HepG2 (cell line): Measurements from ENCODE around the gene MAN1A1. TPM values are rescaled to one million over a fixed set of nuclear protein-coding genes. Genes with fewer than 3 reads are reported as not detected.

Experiments
- ATAC-seq: fragments of 200-7000 bp; cut with Tn5 transposase; 3 replicates; pipeline ENCODE4 v1.9.1; 2020; ENCODE audit warnings: mild to moderate bottlenecking, moderate library complexity
- BruUV-seq: library from RNA; stranded (reverse); fragments of 400-500 nt; replicated peaks from 2 replicates; lab custom pipeline; 2021; lab: Mats Ljungman, UMichigan
- CTCF ChIA-PET: fragments of 300-600 bp; formaldehyde crosslinking; extraction: SDS; loops from one replicate; lab custom pipeline; 2021; ENCODE audit warnings: low total read pairs, inconsistent platforms, low intra/inter-chr PET ratio; lab: Yijun Ruan, JAX
- POLR2A ChIA-PET: fragments of 350-600 bp; sonication (Branson Sonifier 250); formaldehyde crosslinking; loops from one replicate; lab custom pipeline; 2020; ENCODE audit warnings: antibody characterized with exemption, inconsistent platforms; lab: Yijun Ruan, JAX
- DNase-seq: peaks from one replicate; pipeline ENCODE4 v3.0.0-alpha.2; 2015; ENCODE audit warnings: low spot score
- FAIRE-seq: peaks from 3 replicates; lab custom pipeline; 2011; peaks lifted over from hg19 to GRCh38; lab: Jason Lieb, UNC
- H2AFZ ChIP-seq: one replicate; pipeline ENCODE4 v1.6.1; 2011; ENCODE audit warnings: low read length, inconsistent platforms
- H3K27ac ChIP-seq: fragments of 300-600 bp; 3 replicates; pipeline ENCODE4 v1.8.0; 2011; ENCODE audit warnings: mixed run types, mild to moderate bottlenecking, mixed read lengths, low read length, inconsistent platforms; ENCODE audit not compliant: insufficient read depth; ENCODE audit errors: extremely low read length
- H3K27me3 ChIP-seq, 2 experiments: fragments of 200-600 bp in 1 of 2; 2 replicates in 1 of 2; 3 replicates in 1 of 2; pipeline versions ENCODE4 v1.6.0 to v1.8.0; 2011; ENCODE audit warnings: low read length in 2 of 2, mild to moderate bottlenecking in 2 of 2, moderate library complexity in 2 of 2, inconsistent platforms in 1 of 2; ENCODE audit not compliant: insufficient read depth in 2 of 2, control insufficient read depth in 1 of 2
- H3K36me3 ChIP-seq, 2 experiments: fragments of 200-600 bp in 1 of 2; replicated peaks in 1 of 2; 2 replicates in 1 of 2; 3 replicates in 1 of 2; pipeline versions ENCODE4 v1.5.1 to v1.8.0; 2011; ENCODE audit warnings: low read length in 2 of 2, inconsistent platforms in 1 of 2; ENCODE audit not compliant: insufficient read depth in 2 of 2, control insufficient read depth in 1 of 2
- H3K4me1 ChIP-seq: 2 replicates; pipeline ENCODE4 v1.5.1; 2012; ENCODE audit warnings: low read length, inconsistent platforms; ENCODE audit not compliant: insufficient read depth
- H3K4me2 ChIP-seq: 2 replicates; pipeline ENCODE4 v1.6.0; 2011; ENCODE audit warnings: low read depth, low read length, inconsistent platforms
- H3K4me3 ChIP-seq, 3 experiments: fragments of 200-600 bp in 1 of 3; sonication (generic), shearing (Covaris generic) in 1 of 3; replicated peaks in 1 of 3; 2 replicates each; pipeline ENCODE4 v1.5.1; 2011 to 2016; ENCODE audit warnings: low read length in 3 of 3, inconsistent platforms in 2 of 3, low read depth in 2 of 3, mild to moderate bottlenecking in 2 of 3, control low read depth in 1 of 3, mixed read lengths in 1 of 3; ENCODE audit not compliant: insufficient read depth in 1 of 3
- H3K79me2 ChIP-seq: one replicate; pipeline ENCODE4 v1.6.1; 2011; ENCODE audit warnings: low read length, inconsistent platforms; ENCODE audit not compliant: insufficient read depth
- H3K9ac ChIP-seq: 2 replicates; pipeline ENCODE4 v1.6.0; 2011; ENCODE audit warnings: mild to moderate bottlenecking, low read depth, low read length, inconsistent platforms; ENCODE audit not compliant: insufficient read depth
- H3K9me3 ChIP-seq: 2 replicates; pipeline ENCODE4 v1.5.1; 2012; ENCODE audit warnings: mild to moderate bottlenecking, low read length
- H4K20me1 ChIP-seq: 2 replicates; pipeline ENCODE4 v1.6.0; 2011; ENCODE audit warnings: inconsistent platforms, mild to moderate bottlenecking, low read length, moderate library complexity; ENCODE audit not compliant: insufficient read depth
- CCDC6 ChIP-seq: sonication (generic); formaldehyde crosslinking; IDR thresholded peaks from 2 replicates; pipeline ENCODE4 v1.8.1; 2022; ENCODE audit warnings: mild to moderate bottlenecking, missing genetic modification reagents, moderate library complexity
- RBFOX2 ChIP-seq: fragments of 200-400 bp; formaldehyde crosslinking; IDR thresholded peaks from 2 replicates; pipeline ENCODE4 v1.6.1; 2017; ENCODE audit warnings: low read depth, mild to moderate bottlenecking, low read length
- RBM22 ChIP-seq: fragments of 200-400 bp; formaldehyde crosslinking; optimal IDR thresholded peaks from 2 replicates; pipeline ENCODE3; 2017; ENCODE audit warnings: mild to moderate bottlenecking, low read length, moderate library complexity
- RFX3 ChIP-seq: IDR thresholded peaks from 2 replicates; pipeline ENCODE4 v1.6.1; 2016; ENCODE audit warnings: missing biosample characterization, missing genetic modification reagents
- ZNF263 ChIP-seq: sonication (generic); formaldehyde crosslinking; IDR thresholded peaks from 2 replicates; pipeline ENCODE4 v1.4.0; 2020; ENCODE audit warnings: missing genetic modification reagents
- WGBS: methylation state at CpG from one replicate; pipeline ENCODE4 v1.1.6; 2017; ENCODE audit warnings: low lambda C conversion rate; 5-methylcytosine and 5-hydroxymethylcytosine counted together
- in situ Hi-C: cut with HindIII; loops from 2 replicates; pipeline ENCODE4 v1.10.0; 2017; ENCODE audit warnings: low pct_unique_long_range_greater_than_20kb; ENCODE audit not compliant: extremely low pct_ligation_motif_present
- intact Hi-C: fragments of 100-400 bp; cut with micrococcal nuclease; formaldehyde crosslinking; loops from one replicate; pipeline ENCODE4 v1.10.0; 2022; ENCODE audit not compliant: unreplicated experiment
- polyA plus RNA-seq, 8 experiments: library from polyadenylated mRNA; depleted of rRNA in 3 of 8; stranded (reverse) in 7 of 8; unstranded in 1 of 8; fragments of >200 nt; fragmentation: Illumina TruSeq in 4 of 8; extraction: Trizol in 4 of 8; gene quantifications; 2 replicates each; pipeline versions ENCODE4 v1.2.1 to v1.2.3, GENCODE V29; 2011 to 2016; ENCODE audit warnings: low read depth in 4 of 8, missing spikeins in 1 of 8, mixed read lengths in 1 of 8; ENCODE audit not compliant: insufficient read depth in 1 of 8
- total RNA-seq, 5 experiments: library from RNA; depleted of rRNA; stranded (reverse); fragments of >200 nt; fragmentation: Illumina TruSeq; extraction: Trizol; gene quantifications; 2 replicates each; pipeline ENCODE4 v1.2.3, GENCODE V29; 2016; ENCODE audit warnings: low read depth in 1 of 5
- TF ChIP-seq, protein P1 (sequence below), 2 experiments: sonication (generic) in 1 of 2; formaldehyde crosslinking in 1 of 2; IDR thresholded peaks; 2 replicates each; pipeline versions ENCODE4 v1.4.0 to v1.6.1; 2016 to 2020; ENCODE audit warnings: borderline replicate concordance in 1 of 2, low read depth in 1 of 2, mild to moderate bottlenecking in 1 of 2, missing genetic modification reagents in 1 of 2
- TF ChIP-seq, protein P2 (sequence below): IDR thresholded peaks from 2 replicates; pipeline ENCODE4 v1.6.1; 2018; ENCODE audit warnings: missing genetic modification reagents, mild to moderate bottlenecking, missing compliant biosample characterization

The MAN1A1 gene
- total and polyA plus RNA-seq, 2 of the 13 experiments (the other 11 are each of a cell fraction or from before 2014, with no cell fraction given), result 156 to 236 TPM

DNA sequence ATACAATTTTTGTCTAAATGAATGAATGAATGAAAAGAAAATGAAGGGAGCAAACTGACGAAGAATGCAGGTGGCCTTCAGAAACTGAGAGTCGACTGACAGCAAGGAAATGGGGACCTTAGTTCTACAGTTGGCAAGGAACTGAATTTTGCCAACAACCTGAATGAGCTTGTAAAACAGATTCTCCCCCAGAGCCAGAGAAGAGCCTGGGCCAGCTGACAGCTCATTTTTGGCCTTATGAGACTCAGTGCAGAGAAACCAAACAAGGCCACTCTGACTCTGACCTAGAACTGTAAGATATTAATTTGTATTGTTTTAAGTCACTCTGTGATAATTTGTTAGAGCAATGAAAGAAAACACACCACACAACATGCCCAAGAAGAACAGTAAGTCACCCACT is 21.8 kb downstream of the MAN1A1 start:
- DNase-seq (no peak), ATAC-seq (no peak), FAIRE-seq (no peak)
- BruUV-seq, result no TSS peak
- H3K36me3 ChIP-seq, result peaks cover 31 to 81% of the 10 kb centered on the region in 2 experiments
- H3K9ac ChIP-seq, result no peak overlapping the region
- no peaks in the 10 kb centered on the region for H3K9me3 ChIP-seq
- peaks cover 99% of the 10 kb centered on the region for H3K79me2 ChIP-seq
- peak overlapping the region; percentile 9 for H3K27ac ChIP-seq
- H3K4me1 ChIP-seq, result peaks cover 86% of the 10 kb centered on the region
- WGBS, result 93% methylated on average over 2 of the region's 2 CpGs
- TF ChIP-seq RBM22 (peak; percentile 18), RFX3 (no peak), CCDC6 (CRISPR knock-in tag) (0 out of 2 replicates have a peak, but pooled peaks have one; percentile 5)
- peaks cover 98% of the 10 kb centered on the region for H4K20me1 ChIP-seq
- ChIA-PET CTCF (no interaction called here), POLR2A (interaction anchor here (1.0 to 2.5 kb wide), 3 partner anchors 10 to 20 kb away, joined by 3 to 15 read pairs (median 5); no protein-coding TSS in a partner anchor)
- H2AFZ ChIP-seq, result no peak overlapping the region
- H3K27me3 ChIP-seq, result no peaks in the 10 kb centered on the region
- no peak overlapping the region for H3K4me3 ChIP-seq
- intact Hi-C loops, result no loop called here
- no peak overlapping the region for H3K4me2 ChIP-seq
- in situ Hi-C loops, result no loop called here

DNA sequence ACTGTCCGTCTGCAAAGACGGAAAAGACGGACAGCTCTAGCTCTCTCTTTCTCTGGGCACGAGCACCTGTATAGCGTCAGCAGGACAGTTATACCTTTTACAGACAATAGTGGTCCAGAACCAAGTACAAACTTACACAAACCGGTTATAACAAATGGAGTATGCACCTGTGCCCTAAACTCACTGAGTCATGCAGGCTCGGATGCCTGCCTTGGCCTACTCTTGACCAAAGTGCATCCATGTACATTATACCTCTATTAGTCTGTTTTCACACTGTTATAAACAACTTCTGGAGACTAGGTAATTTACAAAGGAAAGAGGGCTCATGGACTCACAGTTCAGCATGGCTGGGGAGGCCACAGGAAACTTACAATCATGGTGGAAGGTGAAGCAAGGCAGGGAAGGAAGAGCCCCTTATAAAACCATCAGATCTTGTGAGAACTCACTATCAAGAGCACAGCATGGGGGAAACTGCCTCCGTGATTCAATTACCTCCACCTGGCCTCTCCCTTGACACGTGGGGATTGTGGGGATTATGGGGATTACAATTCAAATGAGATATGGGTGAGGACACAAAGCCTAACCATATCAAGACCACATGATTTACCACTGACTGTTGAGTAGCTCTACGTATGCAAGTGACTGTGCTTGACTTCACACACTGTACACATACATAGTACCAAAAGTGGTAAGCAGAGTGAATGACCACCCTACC is 23.1 kb downstream of the MAN1A1 start:
- in situ Hi-C loops (no loop called here), intact Hi-C loops (no loop called here)
- DNase-seq (no peak), FAIRE-seq (no peak), ATAC-seq (peak; percentile 4; the same call in 1 of the 3 replicates)
- peaks cover 100% of the 10 kb centered on the region for H3K79me2 ChIP-seq
- no peak overlapping the region for H3K4me3 ChIP-seq
- no peaks in the 10 kb centered on the region for H3K27me3 ChIP-seq
- peak overlapping the region; percentile 56 for H3K27ac ChIP-seq
- BruUV-seq, result no TSS peak
- peaks cover 100% of the 10 kb centered on the region for H4K20me1 ChIP-seq
- CTCF ChIA-PET, result no interaction called here
- no peaks in the 10 kb centered on the region for H3K9me3 ChIP-seq
- H3K4me2 ChIP-seq, result no peak overlapping the region
- H3K4me1 ChIP-seq, result peaks cover 94% of the 10 kb centered on the region
- WGBS, result 93% methylated on average over 10 of the region's 10 CpGs
- POLR2A ChIA-PET, result interaction anchor here (1.0 to 2.5 kb wide), 3 partner anchors 8 to 21 kb away, joined by 3 to 15 read pairs (median 5); no protein-coding TSS in a partner anchor
- H3K36me3 ChIP-seq, result peaks cover 29 to 85% of the 10 kb centered on the region in 2 experiments
- H2AFZ ChIP-seq, result no peak overlapping the region
- H3K9ac ChIP-seq, result peak overlapping the region; percentile 23
- no peak for TF ChIP-seq RBFOX2
- TF ChIP-seq, protein P1, sequence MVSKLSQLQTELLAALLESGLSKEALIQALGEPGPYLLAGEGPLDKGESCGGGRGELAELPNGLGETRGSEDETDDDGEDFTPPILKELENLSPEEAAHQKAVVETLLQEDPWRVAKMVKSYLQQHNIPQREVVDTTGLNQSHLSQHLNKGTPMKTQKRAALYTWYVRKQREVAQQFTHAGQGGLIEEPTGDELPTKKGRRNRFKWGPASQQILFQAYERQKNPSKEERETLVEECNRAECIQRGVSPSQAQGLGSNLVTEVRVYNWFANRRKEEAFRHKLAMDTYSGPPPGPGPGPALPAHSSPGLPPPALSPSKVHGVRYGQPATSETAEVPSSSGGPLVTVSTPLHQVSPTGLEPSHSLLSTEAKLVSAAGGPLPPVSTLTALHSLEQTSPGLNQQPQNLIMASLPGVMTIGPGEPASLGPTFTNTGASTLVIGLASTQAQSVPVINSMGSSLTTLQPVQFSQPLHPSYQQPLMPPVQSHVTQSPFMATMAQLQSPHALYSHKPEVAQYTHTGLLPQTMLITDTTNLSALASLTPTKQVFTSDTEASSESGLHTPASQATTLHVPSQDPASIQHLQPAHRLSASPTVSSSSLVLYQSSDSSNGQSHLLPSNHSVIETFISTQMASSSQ (IDR thresholded peaks at IDR 0.05; ENCODE audit: low read depth), result no peak
- TF ChIP-seq, protein P1 (CRISPR knock-in tag; IDR thresholded peaks at IDR 0.05; ENCODE audit: borderline replicate concordance), result no peak
- TF ChIP-seq ZNF263 (CRISPR knock-in tag), result no peak
- TF ChIP-seq, protein P2, sequence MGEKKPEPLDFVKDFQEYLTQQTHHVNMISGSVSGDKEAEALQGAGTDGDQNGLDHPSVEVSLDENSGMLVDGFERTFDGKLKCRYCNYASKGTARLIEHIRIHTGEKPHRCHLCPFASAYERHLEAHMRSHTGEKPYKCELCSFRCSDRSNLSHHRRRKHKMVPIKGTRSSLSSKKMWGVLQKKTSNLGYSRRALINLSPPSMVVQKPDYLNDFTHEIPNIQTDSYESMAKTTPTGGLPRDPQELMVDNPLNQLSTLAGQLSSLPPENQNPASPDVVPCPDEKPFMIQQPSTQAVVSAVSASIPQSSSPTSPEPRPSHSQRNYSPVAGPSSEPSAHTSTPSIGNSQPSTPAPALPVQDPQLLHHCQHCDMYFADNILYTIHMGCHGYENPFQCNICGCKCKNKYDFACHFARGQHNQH (CRISPR knock-in tag), result no peak
